ENCODE data around the gene OR10W1. TPM values are rescaled to one million over a fixed set of nuclear protein-coding genes. Genes with fewer than 3 reads are reported as not detected.

The OR10W1 gene, protein sequence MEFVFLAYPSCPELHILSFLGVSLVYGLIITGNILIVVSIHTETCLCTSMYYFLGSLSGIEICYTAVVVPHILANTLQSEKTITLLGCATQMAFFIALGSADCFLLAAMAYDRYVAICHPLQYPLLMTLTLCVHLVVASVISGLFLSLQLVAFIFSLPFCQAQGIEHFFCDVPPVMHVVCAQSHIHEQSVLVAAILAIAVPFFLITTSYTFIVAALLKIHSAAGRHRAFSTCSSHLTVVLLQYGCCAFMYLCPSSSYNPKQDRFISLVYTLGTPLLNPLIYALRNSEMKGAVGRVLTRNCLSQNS
- total RNA-seq: not detected in 2 replicates

DNA sequence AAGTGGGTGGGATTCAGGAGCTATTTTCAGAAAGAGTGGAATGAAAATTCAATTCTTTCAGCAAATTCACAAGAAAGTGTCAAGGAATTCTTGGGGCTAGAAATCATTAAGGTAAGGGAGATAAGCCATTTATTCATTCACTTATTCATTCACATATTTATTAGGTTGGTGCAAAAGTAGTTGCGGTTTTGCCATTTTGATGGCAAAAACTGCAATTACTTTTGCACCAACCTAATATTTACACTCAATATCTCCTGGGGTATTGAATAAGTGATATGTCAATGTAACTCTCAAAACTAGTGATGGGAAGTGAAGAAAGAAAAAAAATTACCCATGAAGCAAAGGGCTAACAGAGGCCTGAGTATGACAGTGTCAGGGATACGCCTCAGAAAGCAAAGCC is at the start of gene OR10W1:
OR10W1 (minus strand) TSS at position 119 of the 400 bp plus-strand sequence. CDS start 402 bp downstream, outside the sequence.
- Mint-ChIP-seq H3K4me1 (ENCODE audit: low read depth) (no peaks in the 10 kb centered on the region), H3K27me3 (ENCODE audit: insufficient read depth) (no peaks in the 10 kb centered on the region), H3K4me3 (no peak within 1 kb of the TSS), H3K9me3 (no peaks in the 10 kb centered on the region), H3K27ac (no peak within 1 kb of the TSS), H3K36me3 (ENCODE audit: low read depth) (no peaks in the 10 kb centered on the region)
- intact Hi-C loops (cut with micrococcal nuclease): no loop called here
- no peak for DNase-seq (ENCODE audit: low spot score)

DNA sequence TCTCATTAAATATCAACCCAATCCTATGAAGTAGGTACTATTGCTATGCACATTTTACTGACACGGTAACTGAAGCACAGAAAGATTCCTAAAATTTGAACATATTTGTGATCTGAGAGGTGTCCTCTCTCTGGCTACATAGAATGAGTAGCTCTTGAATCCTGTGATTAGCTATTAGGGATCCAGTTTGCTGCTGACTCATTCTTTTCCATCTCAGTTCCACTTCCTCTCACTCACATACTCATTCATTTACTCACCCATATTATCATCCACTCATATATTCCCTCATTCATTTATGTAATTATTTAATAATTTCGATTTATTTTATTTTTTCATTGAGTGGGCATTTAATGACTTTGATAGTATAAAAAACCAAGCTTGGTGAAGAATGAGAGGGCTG is 48.1 kb upstream of the OR10W1 start:
- Mint-ChIP-seq H3K27me3 (ENCODE audit: insufficient read depth) (no peaks in the 10 kb centered on the region), H3K27ac (no peak overlapping the region), H3K4me3 (no peak overlapping the region), H3K4me1 (ENCODE audit: low read depth) (no peaks in the 10 kb centered on the region), H3K36me3 (ENCODE audit: low read depth) (no peaks in the 10 kb centered on the region), H3K9me3 (no peaks in the 10 kb centered on the region)
- intact Hi-C loops (cut with micrococcal nuclease): no loop called here
- no peak for DNase-seq (ENCODE audit: low spot score)

GRCh38 chr11:58301576-58301975 is 33.5 kb upstream of the OR10W1 start:
- H3K9me3 Mint-ChIP-seq: no peaks in the 10 kb centered on the region
- no peaks in the 10 kb centered on the region for H3K27me3 Mint-ChIP-seq (ENCODE audit: insufficient read depth)
- no peak for DNase-seq (ENCODE audit: low spot score)
- intact Hi-C loops (cut with micrococcal nuclease): no loop called here
- H3K36me3 Mint-ChIP-seq (ENCODE audit: low read depth): no peaks in the 10 kb centered on the region
- no peak overlapping the region for H3K4me3 Mint-ChIP-seq
- no peaks in the 10 kb centered on the region for H3K4me1 Mint-ChIP-seq (ENCODE audit: low read depth)
- H3K27ac Mint-ChIP-seq: no peak overlapping the region

DNA sequence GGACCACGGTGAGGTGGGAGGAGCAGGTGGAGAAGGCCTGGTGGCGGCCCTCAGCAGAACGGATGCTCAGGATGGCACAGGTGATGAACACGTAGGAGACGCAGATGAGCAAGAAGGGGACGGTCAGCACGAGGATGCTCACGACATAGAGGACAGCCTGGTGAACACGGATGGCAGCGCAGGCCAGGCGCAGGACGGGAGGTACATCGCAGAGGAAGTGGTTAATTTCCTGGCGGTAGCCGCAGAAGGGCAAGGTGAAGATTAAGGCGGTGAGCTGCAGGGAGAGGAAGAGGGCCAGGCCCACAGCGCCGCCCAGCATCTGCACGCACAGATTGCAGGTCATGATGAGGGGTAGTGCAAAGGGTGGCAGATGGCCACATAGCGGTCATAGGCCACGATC is 24.0 kb upstream of the OR10W1 start:
- no peaks in the 10 kb centered on the region for H3K4me1 Mint-ChIP-seq (ENCODE audit: low read depth)
- intact Hi-C loops (cut with micrococcal nuclease): loop anchor here (10.0 kb wide), 1 partner anchor 57 kb away; no protein-coding TSS in a partner anchor
- H3K4me3 Mint-ChIP-seq: no peak overlapping the region
- H3K27ac Mint-ChIP-seq: no peak overlapping the region
- H3K9me3 Mint-ChIP-seq: no peaks in the 10 kb centered on the region
- H3K36me3 Mint-ChIP-seq (ENCODE audit: low read depth): no peaks in the 10 kb centered on the region
- no peak for DNase-seq (ENCODE audit: low spot score)
- H3K27me3 Mint-ChIP-seq (ENCODE audit: insufficient read depth): peaks cover 2% of the 10 kb centered on the region

DNA sequence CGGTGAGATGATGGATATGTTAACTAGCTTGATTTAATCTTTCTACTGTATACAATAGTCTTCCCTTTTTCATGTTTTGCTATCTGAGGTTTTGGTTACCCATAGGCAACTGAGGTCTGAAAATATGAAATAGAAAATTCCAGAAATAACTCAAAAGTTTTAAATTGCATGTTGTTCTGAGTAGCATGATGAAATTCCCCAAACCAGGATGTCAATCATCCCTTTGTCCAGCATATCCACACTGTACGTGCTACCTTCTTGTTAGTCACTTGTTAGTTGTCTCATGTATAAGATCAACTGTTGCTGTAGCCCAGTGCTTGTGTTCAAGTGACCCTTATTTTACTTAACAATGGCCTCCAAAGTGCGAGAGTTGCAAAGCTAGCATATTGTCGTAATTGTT is 21.2 kb upstream of the OR10W1 start:
- intact Hi-C loops (cut with micrococcal nuclease): loop anchor here (5.0 kb wide), 1 partner anchor 942 kb away; no protein-coding TSS in a partner anchor
- Mint-ChIP-seq H3K4me3 (no peak overlapping the region), H3K36me3 (ENCODE audit: low read depth) (no peaks in the 10 kb centered on the region), H3K4me1 (ENCODE audit: low read depth) (no peaks in the 10 kb centered on the region), H3K9me3 (no peaks in the 10 kb centered on the region), H3K27ac (no peak overlapping the region), H3K27me3 (ENCODE audit: insufficient read depth) (peaks cover 6% of the 10 kb centered on the region)
- no peak for DNase-seq (ENCODE audit: low spot score)

GRCh38 chr11:58286249-58286648 is 18.2 kb upstream of the OR10W1 start:
- Mint-ChIP-seq H3K27ac (no peak overlapping the region), H3K27me3 (ENCODE audit: insufficient read depth) (peaks cover 4% of the 10 kb centered on the region), H3K4me1 (ENCODE audit: low read depth) (no peaks in the 10 kb centered on the region), H3K36me3 (ENCODE audit: low read depth) (no peaks in the 10 kb centered on the region), H3K9me3 (no peaks in the 10 kb centered on the region), H3K4me3 (no peak overlapping the region)
- no peak for DNase-seq (ENCODE audit: low spot score)
- intact Hi-C loops (cut with micrococcal nuclease): loop anchor here (2.0 to 5.0 kb wide), 2 partner anchors 717 to 939 kb away; no protein-coding TSS in a partner anchor

GRCh38 chr11:58285483-58286040 is 17.5 kb upstream of the OR10W1 start:
- Mint-ChIP-seq H3K27ac (no peak overlapping the region), H3K4me1 (ENCODE audit: low read depth) (no peaks in the 10 kb centered on the region), H3K9me3 (no peaks in the 10 kb centered on the region), H3K4me3 (no peak overlapping the region), H3K27me3 (ENCODE audit: insufficient read depth) (peaks cover 4% of the 10 kb centered on the region), H3K36me3 (ENCODE audit: low read depth) (no peaks in the 10 kb centered on the region)
- no peak for DNase-seq (ENCODE audit: low spot score)
- intact Hi-C loops (cut with micrococcal nuclease): loop anchor here (2.0 to 5.0 kb wide), 2 partner anchors 717 to 938 kb away; no protein-coding TSS in a partner anchor

- no peaks in the 10 kb centered on the region for H3K4me1 Mint-ChIP-seq (ENCODE audit: low read depth)
- H3K9me3 Mint-ChIP-seq: no peaks in the 10 kb centered on the region
- intact Hi-C loops (cut with micrococcal nuclease): no loop called here
- no peak overlapping the region for H3K4me3 Mint-ChIP-seq
- no peak overlapping the region for H3K27ac Mint-ChIP-seq
- H3K36me3 Mint-ChIP-seq (ENCODE audit: low read depth): no peaks in the 10 kb centered on the region
- DNase-seq (ENCODE audit: low spot score): no peak
- H3K27me3 Mint-ChIP-seq (ENCODE audit: insufficient read depth): no peaks in the 10 kb centered on the region
Observed at GRCh38 chr11:58276151-58276550, 8.1 kb upstream of the OR10W1 start.

GRCh38 chr11:58275002-58275401 is 6.9 kb upstream of the OR10W1 start:
- Mint-ChIP-seq H3K27me3 (ENCODE audit: insufficient read depth) (no peaks in the 10 kb centered on the region), H3K4me1 (ENCODE audit: low read depth) (no peaks in the 10 kb centered on the region), H3K27ac (no peak overlapping the region), H3K4me3 (no peak overlapping the region), H3K9me3 (no peaks in the 10 kb centered on the region), H3K36me3 (ENCODE audit: low read depth) (no peaks in the 10 kb centered on the region)
- intact Hi-C loops (cut with micrococcal nuclease): no loop called here
- no peak for DNase-seq (ENCODE audit: low spot score)

- Mint-ChIP-seq H3K9me3 (no peaks in the 10 kb centered on the region), H3K4me1 (ENCODE audit: low read depth) (no peaks in the 10 kb centered on the region), H3K27me3 (ENCODE audit: insufficient read depth) (no peaks in the 10 kb centered on the region), H3K27ac (no peak overlapping the region), H3K4me3 (no peak overlapping the region), H3K36me3 (ENCODE audit: low read depth) (no peaks in the 10 kb centered on the region)
- no peak for DNase-seq (ENCODE audit: low spot score)
- intact Hi-C loops (cut with micrococcal nuclease): no loop called here
Observed at GRCh38 chr11:58259983-58260382, 8.1 kb downstream of the OR10W1 start.

- DNase-seq (ENCODE audit: low spot score): no peak
- H3K36me3 Mint-ChIP-seq (ENCODE audit: low read depth): no peaks in the 10 kb centered on the region
- peaks cover 3% of the 10 kb centered on the region for H3K9me3 Mint-ChIP-seq
- H3K4me1 Mint-ChIP-seq (ENCODE audit: low read depth): no peaks in the 10 kb centered on the region
- no peak overlapping the region for H3K27ac Mint-ChIP-seq
- no peaks in the 10 kb centered on the region for H3K27me3 Mint-ChIP-seq (ENCODE audit: insufficient read depth)
- intact Hi-C loops (cut with micrococcal nuclease): no loop called here
- no peak overlapping the region for H3K4me3 Mint-ChIP-seq
Observed at GRCh38 chr11:58254936-58255335, 13.1 kb downstream of the OR10W1 start.

GRCh38 chr11:58243954-58244353 is 24.1 kb downstream of the OR10W1 start:
- DNase-seq (ENCODE audit: low spot score): no peak
- Mint-ChIP-seq H3K4me3 (no peak overlapping the region), H3K4me1 (ENCODE audit: low read depth) (no peaks in the 10 kb centered on the region), H3K9me3 (no peaks in the 10 kb centered on the region), H3K27ac (no peak overlapping the region), H3K36me3 (ENCODE audit: low read depth) (no peaks in the 10 kb centered on the region), H3K27me3 (ENCODE audit: insufficient read depth) (no peaks in the 10 kb centered on the region)
- intact Hi-C loops (cut with micrococcal nuclease): no loop called here

- Mint-ChIP-seq H3K27me3 (ENCODE audit: insufficient read depth) (no peaks in the 10 kb centered on the region), H3K27ac (no peak overlapping the region), H3K36me3 (ENCODE audit: low read depth) (no peaks in the 10 kb centered on the region), H3K4me1 (ENCODE audit: low read depth) (no peaks in the 10 kb centered on the region), H3K9me3 (no peaks in the 10 kb centered on the region), H3K4me3 (no peak overlapping the region)
- intact Hi-C loops (cut with micrococcal nuclease): no loop called here
- DNase-seq (ENCODE audit: low spot score): no peak
Observed at GRCh38 chr11:58227956-58228615, 40.0 kb downstream of the OR10W1 start.

Measured in activated T-helper 1 cell treated with anti-CD3 and anti-CD28 coated beads, Interleukin-12 subunit alpha, Interleukin-12 subunit beta, Interleukin-2, Interleukin-4 antibody, amounts not matched to agents 30 ng/mL and 10 ng/mL and 1 ng/mL, durations not matched to agents 14 hours and 24 hours and 36 hours (primary cell).